Posterior vena cava (tissue), 2 donors: ENCODE results near the gene PTPN1. TPM values are rescaled to one million over a fixed set of nuclear protein-coding genes. Genes with fewer than 3 reads are reported as not detected.
"Not testable (repeated sequence)": the region's sequence is repeated elsewhere in the genome, so short reads cannot be mapped to it uniquely, and the experiment has no call there.

Experiments used
- DNase-seq: peaks from one replicate; pipeline ENCODE4 v3.0.0-alpha.2; 2020; ENCODE audit warnings: low spot score
- intact Hi-C, 2 donors: fragments of 100-400 bp; cut with DNase I; formaldehyde crosslinking; loops; one replicate each; pipeline versions ENCODE4 v1.14.1 to v1.14.2; 2022 to 2023
- total RNA-seq, 2 donors: library from RNA; stranded (reverse); fragmentation: NEBNext Ultra II Directional; extraction: Animal tissue kit (Norgen Biotek cat#: 25700); gene quantifications; one replicate each; pipeline ENCODE4 v1.2.1, GENCODE V29; 2021
- donor health status: DM: yes; HTN: yes; CAD: no.
- donor health status: DM: yes; HTN: yes; CAD: no.

PTPN1 gene
- total RNA-seq, 2 donors from 2014 or later, result 23.5 to 43.6 TPM

- no peak for DNase-seq
- intact Hi-C loops, result no loop called here
Observed at GRCh38 chr20:50521221-50522052, 11.3 kb downstream of the PTPN1 start.

GRCh38 chr20:50522053-50522674 lies 12.0 kb downstream of the PTPN1 start:
- DNase-seq, result no peak
- intact Hi-C loops, result no loop called here

GRCh38 chr20:50523552-50524167 lies 13.5 kb downstream of the PTPN1 start:
- no peak for DNase-seq
- intact Hi-C loops, result no loop called here

- no peak for DNase-seq
- intact Hi-C loops, result no loop called here
Observed at GRCh38 chr20:50525681-50526080, 15.5 kb downstream of the PTPN1 start.

- intact Hi-C loops, result no loop called here
- DNase-seq, result no peak
Observed at GRCh38 chr20:50526403-50526989, 16.3 kb downstream of the PTPN1 start.

GRCh38 chr20:50527068-50527605 lies 17.0 kb downstream of the PTPN1 start:
- intact Hi-C loops, result no loop called here
- no peak for DNase-seq

GRCh38 chr20:50528129-50528528 lies 17.9 kb downstream of the PTPN1 start:
- intact Hi-C loops, result no loop called here
- no peak for DNase-seq

GRCh38 chr20:50528804-50529351 lies 18.7 kb downstream of the PTPN1 start:
- no peak for DNase-seq
- intact Hi-C loops, result no loop called here

GRCh38 chr20:50532221-50532620 lies 22.0 kb downstream of the PTPN1 start:
- intact Hi-C loops, result no loop called here
- no peak for DNase-seq

GRCh38 chr20:50533061-50533460 lies 22.9 kb downstream of the PTPN1 start:
- DNase-seq, result no peak
- intact Hi-C loops, result no loop called here

GRCh38 chr20:50533464-50533863 lies 23.3 kb downstream of the PTPN1 start:
- no peak for DNase-seq
- intact Hi-C loops, result no loop called here

- no peak for DNase-seq
- intact Hi-C loops, result no loop called here
Observed at GRCh38 chr20:50534567-50534966, 24.4 kb downstream of the PTPN1 start.

GRCh38 chr20:50535162-50535561 lies 25.0 kb downstream of the PTPN1 start:
- no peak for DNase-seq
- intact Hi-C loops, result no loop called here

GRCh38 chr20:50536333-50536732 lies 26.1 kb downstream of the PTPN1 start:
- no peak for DNase-seq
- intact Hi-C loops, result no loop called here

GRCh38 chr20:50537546-50538201 lies 27.5 kb downstream of the PTPN1 start:
- intact Hi-C loops, result no loop called here
- DNase-seq, result no peak

GRCh38 chr20:50538276-50538675 lies 28.1 kb downstream of the PTPN1 start:
- DNase-seq, result no peak
- intact Hi-C loops, result no loop called here

- intact Hi-C loops, DNase-seq: not testable (repeated sequence)
Observed at GRCh38 chr20:50539798-50540197, 29.6 kb downstream of the PTPN1 start.

GRCh38 chr20:50540620-50541605 lies 30.7 kb downstream of the PTPN1 start:
- intact Hi-C loops, result no loop called here
- DNase-seq, result no peak
